Measurements from ENCODE around the gene TLE6. TPM values are rescaled to one million over a fixed set of nuclear protein-coding genes. Genes with fewer than 3 reads are reported as not detected.
"Not testable (repeated sequence)": the region's sequence is repeated elsewhere in the genome, so short reads cannot be mapped to it uniquely, and the experiment has no call there.

Gene TLE6
- total RNA-seq, 1 experiment from 2014 or later, result 4.8 TPM

- no peak for DNase-seq (ENCODE audit: low spot score)
Observed at GRCh38 chr19:3028305-3029064, 51.1 kb downstream of the TLE6 start.

- no peak for DNase-seq (ENCODE audit: low spot score)
Observed at GRCh38 chr19:3029065-3029923, 51.9 kb downstream of the TLE6 start, which contains the start of gene TLE2. Gene TLE2, minus strand, starts transcription at chr19:3029280. Its CDS starts 376 bp downstream, at chr19:3028904.

GRCh38 chr19:3031607-3031867, 54.2 kb downstream of the TLE6 start:
- DNase-seq (ENCODE audit: low spot score), result no peak

GRCh38 chr19:3033595-3034405, 56.4 kb downstream of the TLE6 start:
- no peak for DNase-seq (ENCODE audit: low spot score)

- DNase-seq (ENCODE audit: low spot score), result no peak
Observed at GRCh38 chr19:3034406-3034655, 57.0 kb downstream of the TLE6 start.

GRCh38 chr19:3034656-3035541, 57.5 kb downstream of the TLE6 start:
- peak; percentile 79 for DNase-seq (ENCODE audit: low spot score)

GRCh38 chr19:3035542-3036118, 58.3 kb downstream of the TLE6 start:
- DNase-seq (ENCODE audit: low spot score), result peak; percentile 99

- DNase-seq (ENCODE audit: low spot score), result peak; percentile 93
Observed at GRCh38 chr19:3036119-3036976, 59.0 kb downstream of the TLE6 start.

GRCh38 chr19:3036977-3037544, 59.7 kb downstream of the TLE6 start:
- DNase-seq (ENCODE audit: low spot score), result not testable (repeated sequence)

GRCh38 chr19:3038214-3038613, 60.9 kb downstream of the TLE6 start:
- DNase-seq (ENCODE audit: low spot score), result no peak

GRCh38 chr19:3039125-3039524, 61.8 kb downstream of the TLE6 start:
- DNase-seq (ENCODE audit: low spot score), result no peak

GRCh38 chr19:3039641-3040077, 62.3 kb downstream of the TLE6 start:
- no peak for DNase-seq (ENCODE audit: low spot score)

- DNase-seq (ENCODE audit: low spot score), result no peak
Observed at GRCh38 chr19:3041327-3041726, 64.0 kb downstream of the TLE6 start.

GRCh38 chr19:3041761-3042620, 64.6 kb downstream of the TLE6 start:
- DNase-seq (ENCODE audit: low spot score), result no peak

GRCh38 chr19:3042621-3043267, 65.4 kb downstream of the TLE6 start:
- no peak for DNase-seq (ENCODE audit: low spot score)
